ENCODE data around the gene CLTB. TPM values are rescaled to one million over a fixed set of nuclear protein-coding genes. Genes with fewer than 3 reads are reported as not detected.

Gene CLTB
- polyA plus RNA-seq, 2 donors, result 517 to 730 TPM

DNA sequence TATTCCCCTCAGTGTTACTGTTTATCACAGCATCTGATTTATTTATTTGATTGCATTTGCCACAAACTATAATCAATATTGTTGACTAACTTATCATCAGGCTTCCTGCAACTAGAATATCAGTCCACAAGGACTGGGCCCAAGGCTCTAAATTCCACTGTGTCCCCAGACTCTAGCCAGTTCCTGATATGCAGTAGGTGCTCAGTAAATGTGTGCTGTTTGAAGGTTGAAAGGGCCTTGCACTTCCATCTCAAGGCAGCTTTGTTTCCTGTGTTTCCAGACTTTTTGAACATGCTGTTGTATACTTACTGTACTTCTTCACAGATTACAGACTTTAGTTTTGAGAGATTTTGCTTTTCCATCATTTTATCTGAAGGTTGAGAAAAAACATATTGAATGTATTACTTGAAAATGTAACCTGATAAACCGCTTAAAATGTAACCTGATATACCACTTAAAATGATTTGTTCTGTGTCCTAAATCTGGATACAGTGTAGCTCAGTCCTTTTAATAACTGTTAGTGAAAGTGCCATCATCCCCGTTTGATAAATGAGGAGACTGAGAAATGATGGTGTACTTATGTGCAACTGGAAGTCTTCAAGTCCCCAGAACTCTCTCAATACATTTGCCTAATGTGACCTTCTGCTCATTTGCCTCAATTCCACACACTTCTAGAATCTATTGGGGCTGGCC lies 73.4 kb downstream of the CLTB start:
- Histone ChIP-seq H3K4me1 (ENCODE audit: control insufficient read depth in 2 of 2, insufficient read depth in 2 of 2, low read length in 1 of 2) (no peaks in the 10 kb centered on the region), H3K27ac (ENCODE audit: low read depth in 2 of 2, low read length in 1 of 2) (no peak overlapping the region), H3K36me3 (ENCODE audit: control insufficient read depth in 2 of 2, insufficient read depth in 2 of 2, low read length in 1 of 2) (peaks cover 6 to 10% of the 10 kb centered on the region in 2 donors), H3K9me3 (ENCODE audit: control insufficient read depth in 2 of 2, insufficient read depth in 1 of 2, low read depth in 1 of 2, low read length in 1 of 2) (no peaks in the 10 kb centered on the region), H3K27me3 (ENCODE audit: control insufficient read depth in 1 of 2, insufficient read depth in 2 of 2, low read length in 2 of 2) (no peaks in the 10 kb centered on the region), H3K4me3 (ENCODE audit: low read depth in 1 of 2, low read length in 2 of 2) (no peak overlapping the region)
- WGBS, 2 donors, result 58 to 65% methylated on average over 2 of the region's 2 CpGs

Other genes with a start within 250 kb of the CLTB start
- gene SIMC1, start 178.1 kb downstream of the CLTB start, polyA plus RNA-seq, result 1 to 10 TPM; 2.9 to 3.3 TPM
- gene KIAA1191, start 54.8 kb downstream of the CLTB start, polyA plus RNA-seq, result 10 to 100 TPM; 41.8 to 44.4 TPM
- 1 to 10 TPM; 2.4 to 3.8 TPM for gene ARL10, start 51.1 kb downstream of the CLTB start, polyA plus RNA-seq
- 10 to 100 TPM; 50.6 to 70.3 TPM for gene NOP16, start 27.9 kb downstream of the CLTB start, polyA plus RNA-seq
- gene HIGD2A, start 27.8 kb downstream of the CLTB start, polyA plus RNA-seq, result 100 to 1,000 TPM; 151 to 163 TPM
- 10 to 100 TPM in 1 of 2 donors, 1 to 10 TPM in 1; 9.7 to 12.6 TPM for gene FAF2, start 31.8 kb upstream of the CLTB start, polyA plus RNA-seq
- 10 to 100 TPM; 12.9 to 24.0 TPM for gene RNF44, start 120.9 kb upstream of the CLTB start, polyA plus RNA-seq
- under 1 TPM; 0.01 to 0.08 TPM for gene CDHR2, start 132.8 kb upstream of the CLTB start, polyA plus RNA-seq
- gene GPRIN1, start 193.6 kb upstream of the CLTB start, polyA plus RNA-seq, result under 1 TPM; 0.43 to 0.72 TPM
- not detected for gene SNCB, start 214.0 kb upstream of the CLTB start, polyA plus RNA-seq
- not detected for gene EIF4E1B, start 214.1 kb upstream of the CLTB start, polyA plus RNA-seq
- 10 to 100 TPM; 15.7 to 21.3 TPM for gene TSPAN17, start 230.9 kb upstream of the CLTB start, polyA plus RNA-seq